Gastroesophageal sphincter (tissue), 3 donors: ENCODE measurements around the gene MRPS18A.

Source experiments
- CTCF ChIP-seq, 4 experiments: fragments of 200-600 bp in 2 of 4; fragments of 450-650 bp in 2 of 4; sonication (generic) in 1 of 4; IDR thresholded peaks; one replicate each; pipeline ENCODE4 v1.5.1; 2017 to 2019; ENCODE audit warnings: antibody characterized with exemption in 4 of 4, mild to moderate bottlenecking in 2 of 4, moderate library complexity in 2 of 4
- EP300 ChIP-seq: sonication (generic); formaldehyde crosslinking; IDR thresholded peaks from one replicate; pipeline ENCODE4 v1.6.1; 2017; ENCODE audit warnings: antibody characterized with exemption, mild to moderate bottlenecking
- POLR2A ChIP-seq, 2 donors: fragments of 450-650 bp; IDR thresholded peaks; one replicate each; pipeline ENCODE4 v1.6.1; 2017; ENCODE audit warnings: antibody characterized with exemption in 2 of 2, mild to moderate bottlenecking in 2 of 2, moderate library complexity in 1 of 2

GRCh38 chr6:43716099-43716498 is 28.5 kb upstream of the MRPS18A start:
- no peak for TF ChIP-seq CTCF (IDR thresholded peaks at IDR 0.05)
- no peak for TF ChIP-seq POLR2A (IDR thresholded peaks at IDR 0.05)
- no peak for TF ChIP-seq EP300
